GM18909 (cell line): ENCODE results near the gene FUT7.
"Not testable (repeated sequence)": the region's sequence is repeated elsewhere in the genome, so short reads cannot be mapped to it uniquely, and the experiment has no call there.

Experiments used
- ATAC-seq: cut with Tn5 transposase; IDR thresholded peaks from one replicate; pipeline ENCODE4 v1.9.1; 2021; ENCODE audit warnings: mild to moderate bottlenecking; ENCODE audit not compliant: unreplicated experiment, poor library complexity

FUT7 gene

DNA sequence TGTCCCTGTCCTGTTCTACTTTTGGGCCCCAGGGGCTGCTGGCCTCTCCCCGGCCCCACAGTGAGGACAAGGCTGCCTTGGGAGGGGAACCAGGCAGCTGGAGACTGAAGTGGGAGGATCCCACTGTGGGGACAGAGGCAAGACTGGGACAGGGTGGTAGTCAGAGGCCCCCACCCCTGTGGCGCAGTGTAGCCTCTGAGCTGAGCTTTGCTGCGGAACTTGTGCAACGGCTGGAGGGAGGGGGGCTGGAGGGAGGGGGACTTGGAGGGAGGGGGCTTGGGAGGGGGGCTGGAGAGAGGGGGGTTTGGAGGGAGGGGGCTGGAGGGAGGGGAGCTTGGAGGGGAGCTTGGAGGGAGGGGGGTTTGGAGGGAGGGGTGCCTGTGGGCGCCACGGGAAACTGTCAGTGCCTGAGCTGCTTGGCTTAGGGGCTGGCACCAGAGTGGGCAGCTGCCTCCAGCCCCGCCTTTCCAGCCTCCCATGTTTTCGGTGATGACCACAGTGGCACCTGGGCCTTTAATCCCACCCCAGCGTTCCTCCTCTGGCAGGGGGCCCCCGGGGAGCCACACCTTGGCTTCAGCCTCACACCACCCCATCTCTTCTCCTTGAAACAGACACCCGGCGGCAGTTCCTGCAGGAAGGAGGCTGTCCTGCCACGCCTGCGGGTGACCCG lies 2.3 kb upstream of the FUT7 start:
- no peak for ATAC-seq

DNA sequence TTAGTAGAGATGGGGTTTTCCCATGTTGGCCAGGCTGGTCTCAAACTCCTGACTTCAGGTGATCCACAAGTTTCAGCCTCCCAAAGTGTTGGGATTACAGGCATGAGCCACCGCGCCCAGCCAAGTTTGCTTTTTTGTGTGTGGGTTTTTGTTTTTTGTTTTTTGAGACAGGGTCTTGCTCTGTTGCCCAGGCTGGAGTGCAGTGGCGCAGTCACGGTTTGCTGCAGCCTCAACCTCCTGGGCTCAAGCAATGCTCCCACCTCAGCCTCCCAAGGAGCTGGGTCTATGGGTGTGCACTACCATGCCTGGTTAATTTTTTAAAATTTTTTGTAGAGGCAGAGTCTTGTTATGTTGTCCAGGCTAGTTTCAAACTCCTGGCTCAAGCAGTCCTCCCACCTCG lies 1.6 kb upstream of the FUT7 start:
- ATAC-seq: not testable (repeated sequence)

DNA sequence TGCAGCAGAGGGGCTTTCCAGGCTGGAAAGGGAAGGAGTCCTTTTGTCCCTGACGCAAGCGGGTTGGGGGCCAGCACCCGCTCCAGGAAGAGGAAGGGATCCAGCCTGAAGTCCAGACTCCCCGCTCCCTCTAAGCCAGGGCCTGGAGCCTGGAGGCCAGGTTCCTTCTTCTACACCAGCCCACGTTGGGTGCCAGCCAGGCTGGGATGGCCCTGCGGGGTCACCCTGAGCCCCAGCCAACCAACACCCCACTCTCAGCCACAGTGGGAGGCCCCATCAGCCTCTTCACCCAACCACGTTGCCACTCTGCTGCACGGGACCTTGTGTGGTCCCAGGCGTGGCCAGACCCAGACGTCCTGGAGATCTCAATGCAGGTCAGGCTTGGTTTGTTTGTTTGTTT lies 970 bp upstream of the FUT7 start:
- ATAC-seq: no peak

DNA sequence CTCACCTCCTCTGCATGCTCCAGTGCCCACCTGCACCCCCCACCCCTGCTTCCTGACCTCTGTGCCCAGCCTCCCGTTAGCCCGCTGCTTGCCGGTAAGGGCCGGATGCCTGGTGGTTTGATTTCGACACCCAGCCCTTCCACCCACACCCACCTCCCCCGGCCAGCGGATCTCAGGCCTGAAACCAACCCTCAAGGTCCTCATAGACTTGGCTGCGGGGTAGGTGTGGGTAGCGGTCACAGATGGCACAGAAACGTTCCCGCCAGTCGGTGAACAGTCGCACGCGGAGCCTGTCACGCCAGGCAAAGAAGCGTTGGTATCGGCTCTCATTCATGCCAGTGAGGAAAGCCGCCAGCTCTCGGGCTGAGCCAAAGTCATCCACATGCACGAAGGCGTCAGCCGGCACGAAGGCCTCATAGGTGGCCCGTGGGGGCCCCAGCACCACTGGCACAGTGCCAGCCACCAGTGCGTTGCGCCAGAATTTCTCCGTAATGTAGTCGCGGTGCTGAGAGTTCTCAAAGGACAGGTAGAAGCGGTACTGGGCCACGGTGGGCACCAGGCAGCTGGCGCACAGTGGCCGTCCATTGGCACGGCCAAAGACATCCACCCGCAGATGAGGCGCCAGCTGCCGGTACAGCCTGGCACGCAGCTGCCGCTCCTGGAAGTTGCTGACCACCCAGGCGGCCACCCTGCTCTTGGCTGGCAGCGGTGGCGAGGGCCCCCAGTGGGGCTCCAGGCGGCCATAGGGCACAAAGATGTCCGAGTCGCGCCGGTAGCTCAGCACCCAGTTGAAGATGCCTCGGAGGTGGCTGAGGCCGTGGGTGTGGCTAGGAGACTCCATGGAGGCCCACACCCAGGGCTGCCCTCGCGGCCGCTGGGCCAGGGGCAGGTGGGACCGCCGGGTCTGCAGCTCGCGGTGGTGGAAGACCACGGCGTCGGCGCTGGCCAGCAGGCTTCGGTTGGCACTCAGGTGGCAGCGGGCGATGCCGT lies 1.1 kb downstream of the FUT7 start:
- ATAC-seq: no peak

DNA sequence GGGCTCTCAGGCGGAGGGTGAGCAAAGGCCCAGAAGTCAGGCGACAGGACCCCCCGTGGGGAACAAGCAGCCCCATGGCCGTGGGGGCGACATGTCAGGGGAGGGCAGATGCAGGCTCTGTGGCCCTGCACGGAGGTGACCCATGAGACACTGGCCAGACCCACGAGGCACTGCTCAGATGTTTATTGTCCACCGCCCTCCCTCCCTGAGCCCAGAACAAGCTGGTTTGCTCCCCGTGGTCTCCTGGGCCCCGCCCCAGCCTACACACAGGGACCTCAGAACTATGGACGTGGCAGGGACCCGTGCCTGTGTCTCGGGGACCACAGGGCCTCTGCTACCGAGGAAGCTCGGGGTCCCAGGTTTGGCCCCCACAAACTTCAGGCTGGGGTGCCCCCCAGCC lies 1.9 kb downstream of the FUT7 start:
- no peak for ATAC-seq

DNA sequence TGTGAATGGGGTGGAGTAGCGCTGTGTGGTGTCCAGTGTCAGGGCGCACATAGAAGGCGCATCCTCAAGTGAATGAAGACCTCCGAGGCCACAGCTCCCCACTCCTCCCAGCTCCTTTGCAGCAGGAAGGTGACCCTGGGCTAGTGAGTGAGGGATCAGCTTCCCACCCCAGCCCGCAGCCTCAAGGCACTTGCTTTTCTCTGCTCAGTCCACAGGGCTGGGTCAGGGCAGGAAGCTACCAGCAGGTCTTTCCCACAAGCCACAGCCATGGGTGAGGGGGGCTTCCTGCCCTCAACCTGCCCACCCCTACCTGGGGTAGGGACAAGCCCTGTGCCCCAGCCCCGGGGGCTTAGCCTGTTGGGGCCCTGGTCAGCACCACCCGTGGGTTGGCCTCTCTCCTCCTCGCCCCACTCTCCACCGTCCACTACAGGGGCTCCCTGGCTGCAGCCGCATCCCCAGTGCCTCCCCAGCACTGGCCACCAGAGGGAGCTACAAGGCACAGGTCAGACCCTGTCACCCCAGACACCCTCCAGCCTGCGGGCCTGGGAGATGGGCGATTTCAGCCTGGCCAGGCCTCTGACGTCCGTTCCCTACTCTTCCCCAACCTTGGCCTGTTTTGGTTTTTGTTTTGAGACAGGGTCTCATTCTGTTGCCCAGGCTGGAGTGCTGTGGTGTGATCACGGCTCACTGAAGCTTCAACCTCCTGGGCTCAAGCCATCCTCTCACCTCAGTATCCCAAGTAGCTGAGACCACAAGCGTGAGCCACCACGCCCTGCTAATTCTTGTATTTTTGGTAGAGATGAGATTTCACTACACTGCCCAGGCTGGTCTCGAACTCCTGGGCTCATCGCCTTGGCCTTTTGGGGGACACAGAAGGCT lies 2.6 kb downstream of the FUT7 start:
- peak; percentile 33 for ATAC-seq

DNA sequence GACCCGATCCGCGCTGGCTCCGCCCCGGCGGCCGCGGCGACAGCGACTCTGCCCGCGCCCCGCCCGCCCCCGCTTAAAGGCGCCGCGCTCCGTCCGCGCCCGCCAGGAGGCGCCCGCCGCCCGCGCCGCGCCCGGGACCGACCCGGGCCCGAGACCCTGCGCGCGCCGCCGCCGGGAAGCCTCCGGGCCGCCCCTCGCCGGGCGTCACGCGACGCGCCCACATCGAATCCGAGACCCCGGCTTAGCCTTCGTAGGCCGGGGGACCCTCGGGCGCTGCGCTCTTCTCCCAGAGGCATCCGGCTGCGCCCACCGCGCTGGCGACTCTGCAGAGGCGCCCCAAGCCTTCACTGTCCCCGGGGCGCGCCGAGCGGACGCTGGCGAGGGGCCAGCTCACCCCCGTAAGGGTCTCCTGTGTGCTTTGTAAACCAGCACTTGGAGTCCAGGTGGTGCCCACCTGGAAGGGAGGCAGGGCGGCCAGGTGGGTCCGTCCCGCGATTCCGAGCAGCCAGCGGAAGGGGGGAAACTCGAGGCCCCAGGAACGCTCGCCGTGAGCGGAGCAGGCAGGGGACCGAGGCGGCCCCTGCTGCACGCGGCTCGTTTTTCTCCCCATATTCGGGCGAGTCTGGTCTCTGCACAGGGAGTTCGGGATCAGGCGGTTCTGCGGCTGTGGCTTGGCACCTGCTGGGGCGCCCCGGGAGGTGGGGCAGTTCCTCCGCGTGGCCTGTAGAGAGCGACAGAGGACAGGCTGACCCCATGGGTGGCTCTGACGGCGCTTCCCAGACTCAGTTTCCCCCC lies 3.4 kb downstream of the FUT7 start:
- ATAC-seq: peak; percentile 36

DNA sequence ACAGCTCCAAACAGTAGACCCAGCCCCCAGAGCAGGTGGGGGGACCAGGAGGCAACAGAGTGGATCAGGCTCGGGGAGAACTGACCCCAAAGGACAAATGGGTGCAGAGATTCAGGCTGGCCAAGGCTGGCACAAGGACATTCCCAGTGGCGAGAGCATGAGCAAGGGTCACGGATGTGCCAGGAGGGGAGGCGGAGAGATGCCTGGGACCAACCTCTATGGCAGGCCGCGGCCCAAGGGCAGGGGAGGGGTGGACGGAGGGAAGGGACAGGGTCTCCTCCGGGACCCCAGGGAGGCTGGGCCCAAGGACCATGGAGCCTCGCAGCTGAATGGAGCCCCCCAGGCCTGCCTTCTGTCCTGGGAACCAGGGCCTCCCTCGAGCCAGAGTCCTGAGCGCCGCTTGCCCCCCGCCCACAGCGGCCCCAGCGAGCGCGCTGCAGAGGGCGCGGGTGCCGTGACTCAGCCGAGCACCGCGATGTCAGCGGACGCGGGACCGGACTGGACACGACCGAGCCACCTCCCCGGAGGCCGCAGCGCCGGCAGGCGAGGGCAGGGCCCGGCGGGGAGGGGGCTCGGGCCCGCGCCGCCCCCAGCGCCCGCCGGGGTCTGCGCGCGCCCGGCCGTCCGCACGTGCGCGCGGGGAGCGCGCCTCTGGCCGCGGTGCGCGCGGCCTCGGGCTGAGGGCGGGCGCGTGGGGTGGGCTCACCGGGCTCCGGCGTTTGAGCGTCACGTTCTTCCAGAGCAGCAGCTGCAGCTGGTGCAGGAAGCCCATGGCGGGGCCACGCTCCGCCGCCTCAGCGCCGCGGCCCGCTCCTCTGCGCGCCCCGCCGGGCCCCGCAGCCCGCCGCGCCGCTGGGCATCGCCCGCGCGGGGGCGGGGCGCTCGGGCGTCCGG lies 4.3 kb downstream of the FUT7 start, which contains the start of gene ABCA2:
TSS of gene ABCA2 (minus strand) at position 869 of the 894 bp plus-strand sequence. CDS start at position 772, 97 bp downstream.
- ATAC-seq: no peak

DNA sequence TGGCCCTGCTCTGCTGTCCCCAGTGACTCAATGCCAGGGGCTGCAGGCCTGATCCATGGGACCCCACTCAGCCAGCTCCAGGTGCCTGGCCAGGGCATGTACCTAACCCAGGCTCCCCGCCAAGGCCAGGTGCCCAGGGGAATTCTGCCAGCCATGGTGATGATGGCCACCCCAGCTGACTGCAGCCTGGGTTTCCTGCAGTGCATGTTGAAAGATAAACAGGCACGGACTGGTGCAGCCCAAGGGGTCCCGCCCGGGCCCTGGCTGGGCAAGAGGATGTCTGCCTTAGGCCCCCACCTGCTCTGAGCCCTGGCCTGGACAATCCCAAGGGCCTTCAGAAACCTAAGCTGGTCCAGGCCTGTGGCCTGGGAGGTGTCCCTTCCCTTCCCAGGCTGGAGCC lies 5.1 kb downstream of the FUT7 start:
- no peak for ATAC-seq

DNA sequence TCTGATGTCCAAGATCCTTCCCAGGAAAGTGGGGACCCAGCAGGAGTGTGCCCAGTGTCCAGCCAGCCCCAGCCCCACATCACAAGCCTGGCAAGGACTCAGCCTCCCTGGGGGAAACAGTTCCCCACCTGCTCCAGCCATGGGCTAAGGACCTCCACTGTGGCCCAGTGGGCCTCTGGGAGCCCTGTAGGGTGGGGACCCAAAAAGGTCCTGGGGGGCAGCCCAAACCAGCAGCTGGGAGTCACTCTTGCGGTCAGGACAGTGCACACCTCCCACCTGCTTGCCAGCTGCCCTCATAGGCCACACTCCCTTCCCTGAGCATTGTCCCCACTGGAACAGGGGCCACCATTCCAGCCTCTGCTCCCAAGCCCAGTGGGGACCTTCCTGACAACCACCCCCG lies 5.5 kb downstream of the FUT7 start:
- no peak for ATAC-seq

DNA sequence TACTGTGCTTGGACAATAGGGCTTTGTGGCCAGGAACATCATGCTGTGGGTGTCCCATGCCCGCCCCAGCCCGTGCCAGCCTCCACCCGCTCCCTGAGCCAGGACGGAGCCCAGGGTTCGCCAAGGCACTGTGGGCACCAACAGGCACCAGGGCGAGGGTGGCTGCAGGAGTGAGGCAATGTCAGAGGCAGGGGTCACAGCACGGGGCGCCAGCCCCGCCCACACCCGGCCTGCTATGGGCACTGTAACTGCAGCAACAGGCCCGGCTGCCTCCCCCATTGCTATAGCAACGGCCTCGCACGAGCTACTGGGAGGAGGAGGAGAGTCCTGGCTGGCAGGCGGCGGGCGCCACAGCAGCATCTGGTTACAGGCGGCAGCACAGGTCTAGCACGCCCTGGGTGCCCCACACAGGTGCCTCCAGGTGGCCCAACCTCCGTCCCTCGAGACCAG lies 6.3 kb downstream of the FUT7 start:
- no peak for ATAC-seq

DNA sequence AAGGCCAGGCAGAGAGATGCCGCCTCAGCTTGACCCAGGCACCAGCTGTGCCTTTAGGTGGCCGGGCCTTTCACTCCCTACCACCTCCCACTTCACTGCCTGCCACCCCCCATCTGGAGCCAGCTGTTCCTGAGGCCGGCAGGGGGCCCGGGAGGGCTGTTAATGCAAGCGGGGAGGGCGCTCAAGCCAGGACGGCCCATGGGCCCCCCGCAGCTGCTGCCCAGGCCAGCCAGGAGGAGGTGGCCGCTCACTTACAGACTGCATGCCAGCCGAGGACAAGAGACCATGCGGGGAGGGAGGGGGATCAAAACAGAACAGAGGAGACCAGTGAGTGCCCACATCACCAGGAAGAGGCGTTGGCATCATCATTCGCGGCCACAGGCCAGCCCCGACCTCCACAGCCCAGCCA lies 8.3 kb downstream of the FUT7 start:
- ATAC-seq: no peak

DNA sequence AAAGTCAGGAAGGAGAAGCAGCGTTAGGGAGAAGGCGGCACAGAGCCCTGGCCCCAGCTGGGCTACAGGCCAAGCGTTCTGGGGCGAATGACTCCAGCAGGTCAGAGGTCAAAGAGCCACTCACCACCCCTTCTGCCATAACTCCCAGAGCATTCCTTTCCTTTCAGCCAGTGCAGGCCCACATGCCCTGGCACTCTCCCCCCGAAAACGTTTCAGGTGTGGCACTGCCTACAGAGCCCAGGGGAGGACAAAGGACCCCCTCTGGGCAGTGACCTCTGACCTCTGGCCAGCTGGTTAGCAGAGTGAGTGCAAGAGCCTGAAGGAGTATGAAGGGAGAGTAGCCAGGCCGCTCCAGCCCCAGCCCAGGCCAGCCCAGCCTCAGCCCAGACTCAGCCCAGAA lies 8.7 kb downstream of the FUT7 start:
- ATAC-seq: no peak

DNA sequence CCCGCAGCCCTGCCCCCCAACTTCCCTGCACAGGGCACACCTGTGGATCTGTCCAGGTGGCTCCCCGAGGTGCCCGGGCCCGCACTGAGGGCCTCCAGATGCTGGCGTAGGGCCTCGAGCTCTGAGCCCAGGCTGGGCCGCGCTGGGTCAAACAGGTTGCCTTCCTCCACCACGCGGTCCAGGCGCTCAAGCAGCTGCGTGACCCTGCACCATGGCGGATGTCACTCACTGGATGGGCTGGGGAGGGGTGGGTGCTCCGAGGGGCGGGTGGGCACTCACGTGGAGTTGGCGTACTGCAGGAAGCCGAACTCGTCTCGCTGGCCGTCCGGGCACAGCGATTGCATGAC lies 9.3 kb downstream of the FUT7 start:
- ATAC-seq: no peak

DNA sequence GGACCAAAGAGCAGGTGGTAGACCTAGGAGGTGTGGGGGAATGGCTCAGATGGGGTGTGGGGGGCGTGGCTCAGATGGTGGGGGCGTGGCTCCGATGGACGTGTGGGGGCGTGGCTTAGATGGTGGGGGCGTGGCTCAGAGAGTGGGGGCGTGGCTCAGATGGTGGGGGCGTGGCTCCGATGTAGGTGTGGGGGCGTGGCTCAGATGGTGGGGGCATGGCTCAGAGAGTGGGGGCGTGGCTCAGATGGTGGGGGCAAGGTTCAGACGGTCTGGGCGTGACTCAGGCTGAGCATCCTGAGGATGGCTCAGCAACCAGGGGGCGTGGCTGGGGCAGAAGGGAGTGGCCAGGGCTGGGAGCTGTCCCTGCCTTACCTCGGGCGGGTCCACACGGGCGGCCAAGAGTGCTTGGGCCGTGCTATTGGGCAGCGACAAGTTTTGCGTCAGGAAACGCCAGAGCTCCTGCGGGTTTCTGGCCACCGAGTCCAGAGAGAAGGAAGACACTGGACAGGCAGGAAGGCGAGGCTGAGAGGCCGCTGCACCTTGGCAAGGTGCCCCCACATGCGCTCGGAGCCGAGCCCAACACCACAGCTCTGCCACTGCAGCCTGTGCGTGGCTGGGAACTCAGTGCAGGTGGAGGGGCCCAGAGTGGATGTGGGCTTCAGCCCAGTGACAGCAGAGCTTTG lies 9.8 kb downstream of the FUT7 start:
- ATAC-seq: no peak

DNA sequence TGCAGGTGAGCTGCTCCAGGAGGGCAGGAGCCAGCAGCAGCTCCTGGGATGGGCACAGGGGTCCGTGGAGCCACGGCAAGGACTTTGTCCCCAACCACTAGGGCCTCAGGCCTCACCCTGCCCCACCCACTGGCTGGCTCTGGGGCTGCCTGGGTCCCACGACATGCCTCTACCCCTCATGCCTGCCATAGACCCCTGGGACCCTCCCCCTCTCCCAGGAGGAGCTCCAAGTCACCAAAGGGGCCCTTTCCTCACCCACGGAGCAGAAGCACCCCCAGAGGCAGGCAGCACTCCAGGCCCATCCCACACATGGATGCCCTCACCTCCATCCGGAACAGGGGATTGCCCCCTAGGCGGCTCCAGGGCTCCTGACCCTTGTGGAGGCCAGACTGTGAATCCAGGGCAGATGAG lies 10.3 kb downstream of the FUT7 start:
- no peak for ATAC-seq

DNA sequence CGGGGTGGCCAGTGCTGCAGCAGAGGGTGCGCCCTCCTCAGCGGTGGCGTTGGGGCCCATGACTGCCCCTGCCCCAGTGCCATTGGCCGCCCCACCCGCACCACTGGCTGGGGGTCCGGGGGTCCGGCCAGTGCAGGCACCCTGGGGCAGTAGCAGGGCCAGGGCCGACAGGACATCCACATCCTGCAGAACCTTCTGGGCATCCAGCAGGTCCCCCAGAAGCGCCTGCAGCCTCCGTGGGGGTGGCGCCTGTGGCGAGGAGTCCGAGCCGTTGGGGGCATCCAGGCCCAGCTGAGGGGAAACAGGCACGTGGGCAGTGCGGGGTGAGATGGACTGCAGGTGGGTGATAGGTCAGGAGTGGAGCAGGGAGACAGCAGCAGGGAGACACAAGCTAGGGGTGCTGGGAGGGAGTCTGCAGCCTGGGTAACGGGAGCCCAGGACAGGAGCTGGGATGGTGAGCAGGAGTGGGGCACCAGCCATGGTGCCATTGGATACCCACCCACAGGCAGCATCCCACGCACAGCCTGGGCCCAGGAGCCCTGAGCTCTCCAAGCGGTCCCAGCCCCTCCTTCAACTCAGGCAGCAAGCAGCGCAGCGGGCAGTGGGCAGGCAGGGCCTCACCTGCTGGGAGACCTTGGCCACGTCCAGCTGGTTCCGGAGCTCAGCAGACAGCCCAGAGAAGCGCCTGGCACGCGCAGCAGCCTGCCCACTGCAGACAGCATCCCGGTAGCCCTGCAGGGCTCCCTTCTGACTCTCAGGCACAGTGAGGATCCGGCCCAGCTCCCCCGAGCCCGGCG lies 10.9 kb downstream of the FUT7 start:
- ATAC-seq: no peak
